Vagina (tissue), 2 donors: ENCODE results near the gene FBXO33.

Experiments
- POLR2AphosphoS5 ChIP-seq, 2 donors: sonication (generic); formaldehyde crosslinking; IDR thresholded peaks; one replicate each; pipeline ENCODE4 v1.9.0; 2017; ENCODE audit warnings: antibody characterized with exemption in 2 of 2, mild to moderate bottlenecking in 2 of 2, low read depth in 1 of 2; ENCODE audit not compliant: insufficient read depth in 1 of 2
- TF ChIP-seq, protein P1 (sequence below), 3 experiments: fragments of 450-650 bp in 2 of 3; fragments of 200-600 bp in 1 of 3; sonication (generic) in 1 of 3; IDR thresholded peaks; one replicate each; pipeline ENCODE4 v1.5.1; 2017 to 2019; ENCODE audit warnings: antibody characterized with exemption in 3 of 3, mild to moderate bottlenecking in 2 of 3, moderate library complexity in 2 of 3

DNA sequence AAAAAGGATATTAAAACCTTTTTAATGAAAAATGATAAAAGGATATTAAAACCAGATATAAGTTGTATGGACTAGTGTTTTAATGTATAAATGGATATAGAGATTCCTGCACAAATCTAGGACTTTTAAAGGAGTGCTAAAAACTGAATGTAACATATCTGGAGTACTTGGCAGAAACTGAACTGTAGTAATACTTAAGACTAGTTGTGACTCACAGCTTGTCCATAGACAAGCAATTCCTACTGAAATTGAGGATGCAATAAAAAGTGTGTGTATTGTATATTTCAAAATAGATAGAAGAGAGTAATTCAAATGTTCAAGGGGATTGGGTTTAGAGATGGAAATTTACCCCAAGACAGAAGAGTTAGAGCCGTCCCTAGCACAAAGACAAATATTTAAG lies 59.6 kb downstream of the FBXO33 start:
- TF ChIP-seq, protein P1, sequence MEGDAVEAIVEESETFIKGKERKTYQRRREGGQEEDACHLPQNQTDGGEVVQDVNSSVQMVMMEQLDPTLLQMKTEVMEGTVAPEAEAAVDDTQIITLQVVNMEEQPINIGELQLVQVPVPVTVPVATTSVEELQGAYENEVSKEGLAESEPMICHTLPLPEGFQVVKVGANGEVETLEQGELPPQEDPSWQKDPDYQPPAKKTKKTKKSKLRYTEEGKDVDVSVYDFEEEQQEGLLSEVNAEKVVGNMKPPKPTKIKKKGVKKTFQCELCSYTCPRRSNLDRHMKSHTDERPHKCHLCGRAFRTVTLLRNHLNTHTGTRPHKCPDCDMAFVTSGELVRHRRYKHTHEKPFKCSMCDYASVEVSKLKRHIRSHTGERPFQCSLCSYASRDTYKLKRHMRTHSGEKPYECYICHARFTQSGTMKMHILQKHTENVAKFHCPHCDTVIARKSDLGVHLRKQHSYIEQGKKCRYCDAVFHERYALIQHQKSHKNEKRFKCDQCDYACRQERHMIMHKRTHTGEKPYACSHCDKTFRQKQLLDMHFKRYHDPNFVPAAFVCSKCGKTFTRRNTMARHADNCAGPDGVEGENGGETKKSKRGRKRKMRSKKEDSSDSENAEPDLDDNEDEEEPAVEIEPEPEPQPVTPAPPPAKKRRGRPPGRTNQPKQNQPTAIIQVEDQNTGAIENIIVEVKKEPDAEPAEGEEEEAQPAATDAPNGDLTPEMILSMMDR (IDR thresholded peaks at IDR 0.05): no peak
- no peak for TF ChIP-seq POLR2AphosphoS5 (IDR thresholded peaks at IDR 0.05; ENCODE audit: insufficient read depth in 1 of 2, low read depth in 1 of 2)
